ENCODE results near the gene ZFP30.
A peak's percentile ranks its signal among the peaks of the same experiment; 100 is the strongest.
"Not testable (repeated sequence)": the region's sequence is repeated elsewhere in the genome, so short reads cannot be mapped to it uniquely, and the experiment has no call there.

ZFP30 gene

DNA sequence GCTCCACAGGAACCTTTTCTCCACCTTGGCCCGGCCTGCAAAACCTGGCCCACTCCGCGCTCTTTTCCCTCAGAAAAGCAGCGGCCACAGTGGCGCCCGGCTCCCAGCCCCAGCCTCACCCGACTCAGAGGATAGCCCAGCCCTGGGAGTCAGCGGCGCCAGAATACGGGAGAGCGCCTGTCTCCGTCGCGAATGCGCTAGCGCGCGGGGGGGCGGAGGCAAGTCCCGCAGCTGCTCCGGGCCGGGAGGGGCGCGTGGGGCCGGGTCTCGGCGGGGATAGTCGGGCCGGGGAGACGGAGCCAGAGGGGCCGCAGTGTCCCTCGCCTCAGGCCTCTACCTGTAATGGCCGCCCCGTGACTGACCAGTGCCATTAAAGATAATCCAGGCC, at the start of gene ZFP30:
TSS of gene ZFP30 (minus strand) at position 165 of the 388 bp plus-strand sequence. CDS start 7,643 bp downstream, outside the sequence.
- peak; percentile 69 to 90 (median 82) for DNase-seq

DNA sequence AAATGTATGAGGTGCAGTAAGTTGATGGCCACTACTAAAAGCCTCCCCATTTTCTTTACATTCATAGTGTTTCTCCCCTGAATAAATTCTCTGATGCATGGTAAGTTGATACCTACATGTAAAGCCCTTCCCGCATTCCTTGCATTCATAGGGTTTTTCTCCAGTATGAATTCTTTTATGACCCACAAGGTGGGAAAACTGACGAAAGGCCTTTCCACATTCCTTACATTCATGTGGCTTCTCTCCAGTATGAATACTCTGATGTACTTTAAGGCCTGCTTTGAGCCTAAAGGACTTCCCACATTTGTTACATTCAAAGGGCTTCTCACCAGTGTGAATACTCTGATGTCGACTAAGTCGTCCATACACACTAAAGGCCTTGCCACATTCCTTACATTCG, 43.8 kb upstream of the ZFP30 start:
- DNase-seq, result no peak

DNA sequence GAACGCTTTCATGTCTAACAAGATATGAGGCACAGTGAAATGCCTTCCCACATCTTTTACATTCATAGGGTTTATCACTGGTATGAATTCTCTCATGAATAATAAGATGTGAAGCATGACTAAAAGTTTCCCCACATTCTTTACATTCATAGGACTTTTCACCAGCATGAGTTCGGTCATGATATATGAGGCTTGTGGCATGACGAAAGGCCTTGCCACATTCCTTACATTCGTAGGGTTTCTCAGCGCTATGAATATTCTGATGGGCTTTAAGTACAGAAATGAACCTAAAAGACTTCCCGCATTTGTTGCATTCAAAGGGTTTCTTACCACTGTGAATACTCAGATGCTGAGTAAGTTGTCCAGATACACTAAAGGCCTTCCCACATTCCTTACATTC, 43.0 kb upstream of the ZFP30 start:
- DNase-seq, result no peak

DNA sequence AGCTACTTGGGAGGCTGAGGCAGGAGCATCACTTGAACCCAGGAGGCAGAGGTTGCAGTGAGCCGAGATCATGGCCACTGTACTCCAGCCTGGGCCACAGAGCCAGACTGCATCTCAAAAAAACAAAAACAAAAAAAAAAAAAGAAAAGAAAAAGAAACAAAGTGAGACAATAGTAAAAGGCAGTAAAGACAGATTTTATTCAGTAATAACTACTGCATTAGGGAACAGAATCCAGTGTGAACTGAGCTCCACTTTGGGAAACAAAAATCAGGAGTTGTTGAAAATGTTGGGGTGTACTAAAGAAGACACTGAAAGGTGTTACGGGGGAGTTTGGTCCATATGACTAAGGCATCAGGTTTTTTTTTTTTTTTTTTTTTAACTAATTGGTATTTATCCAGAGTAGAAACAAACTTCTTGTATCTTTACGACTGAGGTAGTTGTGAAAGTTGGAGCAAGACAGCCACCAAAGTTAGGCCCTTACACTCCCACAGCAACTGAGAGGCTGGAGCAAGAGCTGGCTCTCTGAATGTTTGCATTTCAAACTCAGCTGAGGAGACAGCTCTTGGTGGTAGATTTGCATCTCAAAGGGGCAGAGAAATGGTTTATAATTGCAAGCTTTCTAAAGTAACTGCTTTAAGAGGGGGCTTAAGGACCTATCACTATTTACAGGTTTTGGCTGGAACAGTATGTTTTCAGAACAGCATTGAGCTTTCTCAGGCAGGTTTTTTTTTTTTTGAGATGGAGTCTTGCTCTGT, 40.1 kb upstream of the ZFP30 start:
- no peak for DNase-seq

DNA sequence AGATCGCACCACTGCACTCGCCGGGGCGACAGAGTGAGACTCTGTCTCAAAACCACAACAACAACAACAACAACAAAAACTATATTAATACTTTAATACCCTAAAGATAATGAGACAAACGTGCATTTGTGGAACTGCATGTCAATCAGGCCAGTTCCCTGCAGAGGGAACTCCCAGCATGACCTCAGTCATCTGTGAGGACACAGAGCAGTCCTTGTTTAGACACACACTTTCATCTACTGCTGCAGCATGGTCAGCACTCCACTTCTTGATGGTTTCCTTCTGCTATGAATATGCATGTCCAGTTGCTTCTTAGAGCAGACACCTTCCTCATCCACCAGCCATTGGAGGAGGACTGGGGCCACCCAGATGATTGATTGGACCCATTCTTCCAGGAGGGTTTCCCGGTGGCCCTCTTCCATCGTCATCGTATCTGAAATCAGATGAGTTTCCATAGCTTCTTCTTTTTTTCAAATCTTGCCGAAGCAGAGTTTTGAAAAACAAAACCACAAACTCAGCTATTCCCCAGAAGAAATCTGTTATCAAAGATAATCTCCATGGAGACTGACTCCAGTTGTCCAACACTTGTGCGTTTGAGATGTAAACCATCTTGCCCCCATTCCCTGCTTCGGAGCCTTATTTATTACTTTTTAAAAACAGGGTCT, 37.8 kb upstream of the ZFP30 start:
- DNase-seq, result no peak

DNA sequence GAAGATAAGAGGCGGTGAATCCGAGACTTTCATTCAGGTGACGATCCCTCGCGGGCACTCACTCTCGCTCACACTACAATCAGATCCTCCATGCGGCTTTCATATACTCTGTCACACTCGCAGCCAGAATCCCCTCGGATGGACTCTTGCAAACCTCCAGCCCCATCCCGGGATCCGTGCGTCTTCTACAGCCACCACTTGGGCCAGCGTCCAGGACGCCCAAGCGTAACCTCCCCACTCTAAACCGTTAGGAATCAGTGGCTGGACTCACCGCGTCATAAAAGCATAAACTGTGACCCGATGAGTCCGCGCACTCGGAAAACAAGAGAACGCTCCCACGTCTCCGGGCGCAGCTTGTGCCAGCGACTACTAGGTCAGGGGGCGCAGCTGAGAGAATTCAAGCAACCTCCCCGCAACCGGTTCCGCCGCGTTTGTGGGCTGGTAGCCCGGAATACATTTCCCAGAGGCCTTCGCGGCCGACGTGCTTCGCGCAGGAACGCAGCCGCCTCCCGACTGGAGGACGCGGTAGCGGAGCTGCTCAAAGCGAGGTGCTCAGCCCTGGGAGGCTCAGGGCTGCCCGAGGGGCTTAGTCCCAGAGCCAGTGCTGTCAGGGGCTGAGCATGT, 36.7 kb upstream of the ZFP30 start:
- DNase-seq, result peak; percentile 45 to 81 (median 68)

DNA sequence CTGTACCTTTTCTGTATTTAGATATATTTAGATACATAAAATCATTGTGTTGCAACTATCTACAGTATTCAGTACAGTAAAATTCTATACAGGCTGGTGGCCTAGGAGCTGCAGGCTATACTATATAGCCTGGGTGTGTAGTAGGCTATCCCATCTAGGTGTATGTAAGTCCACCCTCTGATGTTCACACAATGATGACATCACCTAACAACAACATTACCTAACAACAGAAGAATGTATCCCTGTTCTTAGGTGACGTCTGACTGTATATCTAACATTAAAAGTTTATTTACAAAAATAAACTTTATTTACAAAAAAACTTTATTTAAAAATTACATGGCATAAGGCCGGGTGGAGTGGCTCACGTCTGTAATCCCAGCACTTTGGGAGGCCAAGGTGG, 28.3 kb upstream of the ZFP30 start:
- DNase-seq, result no peak

DNA sequence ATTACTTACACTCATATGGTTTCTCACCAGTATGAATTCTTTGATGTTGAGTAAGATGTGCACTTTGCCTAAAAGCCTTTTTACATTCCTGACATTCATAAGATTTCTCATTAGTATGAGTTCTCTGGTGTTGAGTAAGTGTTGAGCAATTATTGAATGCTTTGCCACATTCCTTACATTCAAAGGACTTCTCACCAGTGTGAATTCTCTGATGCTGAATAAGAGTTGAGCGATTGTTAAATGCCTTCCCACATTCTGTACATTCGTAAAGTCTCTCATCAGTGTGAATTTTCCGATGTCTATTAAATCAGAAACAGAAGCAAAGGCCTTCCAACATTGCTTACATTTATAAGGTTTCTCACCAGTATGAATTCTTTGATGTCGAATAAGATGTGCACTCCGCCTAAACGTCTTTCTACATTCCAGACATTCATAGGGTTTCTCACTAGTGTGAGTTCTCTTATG, 14.2 kb upstream of the ZFP30 start:
- DNase-seq, result no peak

DNA sequence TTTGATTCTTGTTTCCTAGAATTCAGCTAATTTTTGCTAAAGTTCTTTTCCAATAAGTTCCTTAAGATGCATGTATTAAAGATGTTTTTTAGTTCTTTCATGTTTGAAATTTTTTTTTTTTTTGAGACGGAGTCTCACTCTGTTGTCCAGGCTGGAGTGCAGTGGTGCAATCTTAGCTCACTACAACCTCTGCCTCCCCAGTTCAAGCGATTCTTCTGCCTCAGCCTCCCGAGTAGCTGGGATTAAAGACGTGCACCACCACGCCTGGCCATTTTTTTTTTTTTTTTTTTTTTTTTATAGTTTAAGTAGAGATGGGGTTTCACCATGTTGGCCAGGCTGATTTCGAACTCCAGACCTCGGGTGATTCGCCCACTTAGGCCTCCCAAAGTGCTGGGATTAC, 1.9 kb upstream of the ZFP30 start:
- not testable (repeated sequence) for DNase-seq

DNA sequence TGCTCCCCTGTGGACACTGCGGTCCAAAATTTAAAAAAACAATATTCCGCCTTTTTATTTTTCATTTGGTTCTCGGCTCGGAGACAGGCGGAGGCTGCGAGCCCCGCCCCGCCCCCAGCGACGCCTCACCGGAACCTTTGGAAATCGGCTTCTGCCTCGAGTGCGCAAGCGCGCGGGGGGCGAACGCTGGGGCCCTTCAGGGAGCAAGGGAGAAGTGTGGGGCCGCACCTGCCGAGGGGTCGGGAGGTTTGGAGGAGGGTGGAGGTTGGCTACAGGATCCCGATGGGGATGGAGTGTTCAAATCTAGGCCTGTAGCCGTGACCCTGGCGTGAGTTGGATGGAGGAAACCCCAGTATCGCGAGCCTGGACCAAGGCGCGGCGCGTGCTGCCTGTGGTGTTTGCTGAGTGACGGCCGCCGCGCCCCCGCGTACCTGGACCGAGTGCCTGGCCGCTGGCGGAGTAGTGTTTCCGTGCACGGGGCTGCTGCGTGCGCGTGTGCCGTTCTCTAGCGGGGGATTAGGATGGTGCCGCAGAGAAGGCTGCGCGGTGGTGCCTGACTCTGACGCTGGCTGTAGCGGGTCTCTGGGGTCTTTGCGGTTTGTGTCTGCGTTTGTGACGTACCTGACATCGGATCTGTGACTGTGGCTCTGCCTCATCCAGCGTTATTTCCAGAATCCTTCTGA, 565 bp upstream of the ZFP30 start:
- peak; percentile 73 to 90 (median 83) for DNase-seq

DNA sequence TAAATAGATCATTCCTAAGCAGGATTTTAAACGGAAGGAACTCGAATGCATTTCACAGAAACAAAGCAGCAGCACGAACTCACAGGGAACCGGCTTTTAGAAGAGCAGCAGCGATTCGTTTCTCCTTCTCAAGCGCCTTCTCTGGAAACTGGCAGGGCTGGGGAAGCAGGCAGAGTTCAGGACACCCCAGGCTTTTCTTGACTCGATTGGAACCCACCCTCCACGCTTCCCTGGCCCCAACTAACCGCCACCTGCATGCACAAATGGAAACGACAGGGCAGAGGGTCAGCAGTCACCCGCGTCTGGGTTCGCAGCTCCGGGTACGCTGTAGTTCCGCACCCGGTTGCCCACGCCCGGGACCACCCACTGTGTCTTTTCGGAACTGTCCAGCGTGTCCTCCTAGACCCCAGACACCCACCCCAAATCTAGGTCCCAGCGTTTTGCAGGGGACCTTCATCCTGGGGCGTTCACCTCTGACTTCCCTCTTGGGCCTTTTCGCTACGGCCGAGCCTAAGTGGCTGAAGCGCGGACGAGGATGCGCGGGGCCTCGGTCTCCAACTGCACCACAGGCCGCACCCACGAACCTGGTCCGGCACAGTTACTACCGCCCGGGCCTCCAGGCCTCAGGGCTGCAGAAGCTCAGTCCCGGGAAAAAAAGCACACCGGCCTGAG, 500 bp downstream of the ZFP30 start:
- DNase-seq, result peak in 3 of 6 experiments; percentile 4 to 49 (median 29)

DNA sequence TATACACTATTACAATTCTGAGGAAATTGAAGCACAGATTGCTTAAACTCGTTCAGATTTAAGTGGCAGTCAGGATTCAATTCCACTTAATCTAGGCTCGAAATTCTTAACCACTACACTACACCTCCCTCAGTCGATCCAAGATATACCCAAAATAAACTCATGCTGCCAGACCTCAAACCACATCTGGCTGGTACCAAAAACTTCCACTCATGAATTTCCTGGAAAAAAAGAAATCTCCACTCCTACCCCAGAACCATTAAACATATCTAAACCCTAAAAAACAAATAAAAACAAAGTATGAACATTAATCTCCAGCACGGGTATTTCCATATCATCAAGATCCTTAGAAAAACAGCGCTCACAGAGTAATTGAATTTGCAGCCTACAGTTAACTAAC, 1.1 kb downstream of the ZFP30 start:
- DNase-seq, result no peak

DNA sequence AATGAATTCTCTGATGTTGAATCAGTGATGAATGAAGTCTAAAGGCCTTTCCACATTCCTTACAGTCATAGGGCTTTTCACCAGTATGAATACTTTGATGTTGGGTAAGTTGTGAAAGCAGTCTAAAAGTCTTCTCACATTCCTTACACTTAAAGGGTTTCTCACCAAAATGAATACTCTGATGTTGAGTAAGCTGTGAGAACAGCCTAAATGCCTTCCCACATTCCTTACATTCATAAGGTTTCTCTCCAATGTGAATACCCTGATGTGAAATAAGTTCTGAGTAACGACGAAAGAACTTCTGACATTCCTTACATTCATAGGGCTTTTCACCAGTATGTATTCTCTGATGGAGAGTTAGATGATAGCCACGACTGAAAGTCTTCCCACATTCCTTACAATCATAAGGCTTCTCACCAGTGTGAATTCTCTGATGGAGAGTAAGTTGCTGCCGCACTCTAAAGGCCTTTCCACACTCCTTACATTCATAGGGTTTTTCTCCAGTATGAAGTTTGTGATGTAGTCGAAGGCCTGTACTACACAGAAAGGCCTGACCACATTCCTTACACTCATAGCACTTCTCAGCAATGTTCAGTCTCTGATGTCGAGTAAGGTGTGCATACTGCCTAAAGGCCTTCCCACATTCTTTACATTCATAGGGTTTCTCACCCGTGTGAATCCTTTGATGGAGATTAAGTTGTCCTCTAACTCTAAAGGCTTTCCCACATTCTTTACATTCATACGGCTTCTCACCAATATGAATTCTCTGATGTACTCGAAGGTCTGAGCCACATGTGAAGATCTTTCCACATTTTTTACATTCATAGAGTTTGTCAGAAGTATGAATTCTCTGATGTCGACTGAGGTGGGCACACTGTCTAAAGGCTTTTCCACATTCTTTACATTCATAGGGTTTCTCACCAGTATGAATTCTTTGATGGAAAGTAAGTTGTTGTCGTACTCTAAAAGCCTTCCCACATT, 19.9 kb downstream of the ZFP30 start:
- no peak for DNase-seq

DNA sequence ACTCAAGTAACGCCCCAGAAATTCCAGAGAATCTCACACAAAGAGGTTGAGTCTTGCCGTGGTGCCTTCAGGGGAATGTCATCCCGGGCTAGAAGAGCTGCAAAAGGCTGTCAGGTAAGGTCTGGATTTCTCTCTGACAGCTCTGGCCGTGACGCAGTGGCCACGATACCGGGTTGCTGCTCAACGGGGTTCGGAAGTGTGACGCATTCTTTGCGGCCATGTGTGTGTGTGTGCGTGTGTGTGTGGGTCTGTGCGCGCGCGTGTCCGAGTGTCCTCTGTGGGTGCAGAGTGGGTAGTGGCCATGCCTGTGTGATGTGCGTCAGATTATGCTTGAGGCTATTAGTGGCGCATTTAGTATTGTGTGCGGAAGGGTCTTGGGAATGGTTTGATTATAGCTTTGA, 60.3 kb downstream of the ZFP30 start:
- DNase-seq, result peak; percentile 45 to 89 (median 68)

DNA sequence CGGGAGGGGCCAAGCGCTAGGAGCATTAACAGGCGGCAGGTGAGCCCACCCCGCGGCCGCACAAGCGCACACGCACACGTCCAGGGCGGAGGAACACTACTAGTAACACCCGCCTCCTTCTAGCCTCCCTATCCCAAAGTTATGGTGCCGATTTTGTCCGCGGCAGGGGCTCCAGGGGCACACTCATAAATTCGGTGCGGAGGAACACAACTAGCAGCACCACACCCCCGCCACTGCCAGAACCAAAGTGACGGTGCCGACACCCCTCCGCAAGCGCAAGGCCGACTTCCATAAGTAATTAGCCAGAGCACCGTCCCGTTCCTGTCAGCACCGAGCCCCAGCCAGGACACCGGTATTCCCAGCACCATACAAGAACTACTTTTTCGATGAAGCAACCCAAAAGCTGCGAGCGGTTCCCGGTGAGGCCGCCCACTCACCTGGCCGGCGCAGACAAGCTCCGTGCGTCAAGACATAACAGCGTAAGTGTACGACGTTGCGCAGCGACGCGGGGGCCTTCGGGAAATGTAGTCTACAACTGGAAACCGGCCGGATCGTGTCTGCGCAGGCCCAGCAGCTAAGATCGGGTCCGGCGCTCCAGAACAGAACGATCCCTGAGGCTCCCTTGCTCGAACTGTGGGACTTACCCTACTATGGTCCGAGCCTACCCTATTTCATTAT, 60.8 kb downstream of the ZFP30 start, which contains the start of the genes ZNF540 and ZNF571:
TSS of gene ZNF540 (plus strand) at position 573 of the 678 bp plus-strand sequence. CDS start 3,572 bp downstream, outside the sequence.
TSS of gene ZNF571 (minus strand) at position 489 of the 678 bp plus-strand sequence. CDS start 8,116 bp downstream, outside the sequence.
- peak; percentile 83 to 92 (median 90) for DNase-seq

DNA sequence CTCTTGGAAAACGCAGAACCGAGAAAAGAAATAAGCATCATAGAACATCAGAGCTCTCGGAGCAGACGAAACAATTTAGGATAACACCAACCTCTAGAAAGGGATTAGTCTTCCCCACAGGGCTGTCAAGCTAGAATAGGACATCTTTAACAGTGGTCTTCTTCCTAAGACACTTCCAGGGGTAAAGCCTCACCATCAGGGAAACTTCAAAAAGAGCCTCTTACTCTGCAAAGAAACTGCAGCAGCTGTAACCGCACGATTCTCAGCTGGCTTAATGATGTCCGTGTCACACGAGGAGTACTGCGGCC, 61.3 kb downstream of the ZFP30 start:
- DNase-seq, result no peak

DNA sequence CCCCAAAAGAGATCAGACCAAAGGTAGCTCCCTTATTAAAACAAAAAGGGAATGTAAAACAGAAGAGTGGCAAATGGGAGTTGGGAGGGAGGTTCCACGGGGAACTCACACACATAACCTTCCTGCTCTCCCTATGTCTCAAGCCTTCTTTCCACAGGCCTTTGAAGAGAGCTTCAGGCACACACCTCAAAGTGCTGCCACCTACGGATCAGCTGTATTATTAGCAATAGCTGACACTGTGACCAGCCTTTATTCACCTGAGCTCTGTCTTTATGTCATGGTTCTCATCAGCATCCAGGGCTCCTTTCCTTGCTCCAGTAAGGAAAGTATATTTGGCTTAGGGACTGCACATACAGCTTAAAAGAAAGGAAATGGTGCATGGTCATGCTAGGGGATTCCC, 71.9 kb downstream of the ZFP30 start:
- no peak for DNase-seq

DNA sequence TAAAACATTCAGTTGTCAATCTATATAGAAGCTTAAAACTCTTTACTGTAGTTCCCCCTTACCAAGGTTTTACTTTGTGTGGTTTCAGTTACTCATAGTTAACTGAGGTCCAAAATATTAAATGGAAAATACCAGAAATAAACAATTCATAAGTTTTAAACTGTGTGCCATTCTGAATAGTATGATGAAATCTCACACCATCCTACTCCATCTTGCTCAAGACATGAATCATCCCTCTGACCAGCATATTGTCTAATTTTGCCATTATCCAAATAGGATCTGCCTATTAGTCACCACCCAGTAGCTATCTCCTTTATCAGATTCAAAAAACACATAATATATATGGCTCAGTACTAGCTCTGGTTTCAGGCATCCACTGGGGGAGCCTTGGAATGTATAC, 83.1 kb downstream of the ZFP30 start:
- no peak for DNase-seq

DNA sequence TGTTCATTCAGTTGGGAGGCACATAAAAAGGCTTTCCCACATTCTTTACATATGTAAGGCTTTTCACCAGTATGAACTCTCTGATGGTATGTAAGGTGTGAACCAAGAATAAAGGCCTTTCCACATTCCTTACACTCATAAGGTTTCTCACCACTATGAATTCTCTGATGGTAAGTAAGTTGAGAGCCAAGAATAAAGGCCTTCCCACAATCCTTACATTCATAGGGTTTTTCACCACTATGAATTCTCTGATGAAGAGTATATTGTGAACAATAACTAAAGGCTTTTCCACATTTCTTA, 89.9 kb downstream of the ZFP30 start:
- no peak for DNase-seq

DNA sequence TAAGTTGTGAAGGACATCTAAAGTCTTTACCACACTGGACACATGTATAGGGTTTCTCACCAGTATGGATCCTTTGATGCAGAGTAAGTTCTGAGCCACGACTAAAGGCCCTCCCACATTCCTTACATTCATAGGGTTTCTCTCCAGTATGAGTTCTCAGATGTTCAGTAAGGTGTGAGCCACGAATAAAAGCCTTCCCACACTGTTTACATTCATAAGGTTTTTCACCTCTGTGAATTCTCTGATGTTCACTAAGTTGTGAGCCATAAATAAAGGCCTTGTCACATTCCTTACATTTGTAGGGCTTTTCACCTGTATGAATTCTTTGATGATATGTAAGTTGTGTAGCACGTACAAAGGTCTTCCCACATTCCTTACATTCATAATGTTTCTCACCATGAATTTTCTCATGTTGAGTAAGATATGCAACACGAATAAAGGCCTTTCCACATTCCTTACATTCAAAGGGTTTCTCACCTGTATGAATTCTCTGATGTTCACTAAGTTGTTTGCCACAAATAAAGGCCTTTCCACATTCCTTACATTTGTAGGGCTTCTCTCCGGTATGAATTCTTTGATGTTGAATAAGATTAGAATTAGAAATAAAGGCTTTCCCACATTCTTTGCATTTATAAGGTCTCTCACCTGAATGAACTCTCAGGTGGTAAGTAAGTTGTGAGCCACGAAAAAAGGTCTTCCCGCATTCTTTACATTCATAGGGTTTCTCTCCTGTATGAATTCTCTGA, 90.5 kb downstream of the ZFP30 start:
- DNase-seq, result no peak
